HG03135 (cell line): ENCODE measurements around the gene RAD9A.

Source experiments
- ATAC-seq: cut with Tn5 transposase; IDR thresholded peaks from one replicate; pipeline ENCODE4 v1.9.1; 2021; ENCODE audit warnings: mild to moderate bottlenecking, moderate library complexity; ENCODE audit not compliant: unreplicated experiment

The RAD9A gene

DNA sequence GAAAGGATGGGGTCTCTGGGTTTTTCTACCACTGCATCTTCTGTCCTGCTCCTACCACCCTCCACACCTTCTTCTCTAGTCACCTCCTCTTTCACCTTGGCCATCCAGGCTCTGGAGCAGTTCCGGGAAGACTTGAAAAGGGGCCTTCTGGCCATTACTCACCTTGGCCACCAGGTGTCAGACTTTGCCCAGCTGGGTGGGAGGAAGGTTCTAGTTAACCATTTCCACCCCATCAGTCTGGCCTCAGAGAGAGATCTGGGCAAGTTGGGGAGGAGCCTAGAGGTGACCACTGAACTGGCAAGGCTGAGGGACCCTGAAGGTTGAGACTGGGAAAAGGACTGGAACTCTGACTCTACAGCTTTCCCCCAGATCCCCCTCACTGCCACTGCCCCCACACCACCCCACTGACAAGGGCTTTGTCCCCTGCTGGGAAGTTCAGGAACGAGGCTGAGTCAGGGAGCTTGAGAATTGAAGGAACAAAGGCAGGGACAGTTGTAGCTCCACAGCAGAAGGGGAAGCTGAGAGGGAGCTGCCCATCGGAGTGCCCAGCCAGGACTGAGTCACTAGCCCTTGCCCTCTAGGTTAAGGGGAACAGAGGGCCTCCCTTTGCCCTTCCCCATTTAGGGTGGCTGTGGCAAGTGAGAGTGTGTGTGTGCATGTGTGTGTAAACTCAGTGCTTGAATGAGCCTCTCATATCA lies 34.8 kb upstream of the RAD9A start:
- no peak for ATAC-seq

DNA sequence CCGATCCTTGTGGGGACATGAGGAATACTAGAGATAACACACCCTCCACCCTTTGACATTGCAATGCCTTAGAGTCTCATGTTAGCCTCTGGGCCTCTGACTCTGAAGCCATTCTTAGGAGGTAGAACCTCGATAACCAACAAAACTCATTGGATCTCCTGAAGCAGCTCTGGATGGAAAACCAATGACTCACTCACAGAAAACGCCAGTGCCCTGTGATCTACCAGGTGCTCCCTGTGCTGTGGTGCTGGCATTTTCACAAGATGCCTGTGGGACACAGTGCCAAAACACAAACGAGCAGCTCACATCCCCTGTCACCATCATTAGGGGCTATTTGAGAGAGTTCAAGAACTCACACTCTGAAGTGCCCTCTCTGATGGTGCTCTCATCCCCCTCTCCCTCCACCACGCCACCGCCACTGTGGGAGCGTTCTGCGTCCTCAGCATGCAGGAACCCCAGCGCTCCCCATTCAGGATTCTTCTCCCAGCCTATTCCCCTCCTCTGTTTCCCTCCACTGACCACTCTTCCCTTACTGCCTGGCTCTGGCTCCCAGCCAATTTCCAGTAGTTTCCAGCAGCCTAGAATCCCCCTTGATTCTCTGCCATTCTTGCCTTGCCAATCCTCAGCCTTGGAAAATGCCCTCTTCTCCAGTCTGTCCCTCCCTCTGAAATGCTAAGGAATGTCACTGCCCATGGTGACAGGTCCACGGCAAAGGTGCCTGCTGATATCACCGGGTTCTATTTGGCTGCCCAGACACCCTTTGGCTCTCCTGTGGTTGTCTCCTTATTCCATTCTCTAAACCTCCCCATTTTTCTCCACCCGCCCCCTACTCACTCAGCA lies 33.7 kb upstream of the RAD9A start:
- ATAC-seq, result no peak

DNA sequence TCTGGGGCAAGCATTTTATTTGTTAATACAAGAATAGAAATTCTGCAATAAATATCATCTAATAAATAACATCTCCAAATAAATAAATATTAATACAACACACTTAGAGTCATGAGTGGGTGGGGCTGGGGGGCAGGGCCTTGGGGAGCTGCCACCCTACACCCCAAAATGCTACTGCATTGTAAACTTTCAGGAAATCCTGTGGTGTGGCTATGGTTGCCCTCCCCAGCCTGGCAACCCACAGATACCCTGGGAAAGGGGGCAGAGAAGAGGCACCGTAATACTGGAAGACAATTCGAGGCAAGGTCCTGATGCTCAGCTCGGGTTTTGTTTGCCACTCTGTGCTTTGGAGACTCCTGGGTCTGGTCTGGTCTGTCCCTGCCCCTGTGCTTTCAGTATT lies 27.6 kb upstream of the RAD9A start:
- ATAC-seq, result no peak

DNA sequence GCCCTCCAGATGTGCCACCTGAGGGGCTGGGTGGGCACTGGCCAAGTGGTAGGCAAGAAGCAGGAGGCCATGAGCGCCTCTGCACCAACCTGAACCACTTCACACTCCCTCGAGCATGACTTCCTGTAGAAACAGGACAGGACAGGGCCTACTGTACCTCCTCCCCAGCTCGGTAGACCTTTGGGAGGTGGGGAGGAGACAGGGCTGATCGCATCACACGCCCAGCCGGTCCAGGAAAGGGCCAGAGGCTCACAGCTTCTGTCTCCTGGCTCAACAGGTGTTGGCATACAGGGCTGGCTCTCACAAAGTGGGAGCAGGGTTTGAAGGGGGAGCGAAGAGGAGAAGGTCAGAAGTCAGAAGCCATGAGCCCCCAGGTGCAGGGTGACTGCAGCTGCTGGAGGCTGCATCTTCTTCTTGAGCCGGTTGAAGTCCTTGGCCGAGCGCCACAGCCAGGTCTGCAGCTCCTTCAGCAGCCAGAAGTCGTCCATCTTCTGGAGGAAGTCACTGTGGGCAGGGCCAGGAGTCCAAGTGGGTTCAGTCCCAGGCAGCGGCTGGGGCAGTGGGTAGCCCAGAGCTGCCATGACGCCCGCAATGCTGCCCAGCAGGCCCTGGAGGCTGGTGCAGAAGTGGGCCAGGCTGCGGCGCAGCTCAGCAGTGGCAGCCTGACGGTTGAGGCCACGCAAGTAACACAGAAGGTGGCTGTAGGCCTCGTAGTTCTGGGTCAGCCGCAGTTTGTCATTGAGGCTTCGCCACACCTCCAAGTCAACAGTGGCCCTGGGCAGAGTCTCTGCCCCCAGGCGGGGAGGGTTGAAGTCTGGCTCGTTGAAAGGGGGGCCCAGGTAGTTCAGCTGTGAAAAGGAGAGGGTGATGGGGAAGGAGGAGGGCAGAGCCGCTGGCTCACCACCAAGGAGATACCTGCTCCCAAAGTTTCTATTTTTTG lies 26.7 kb upstream of the RAD9A start:
- no peak for ATAC-seq

DNA sequence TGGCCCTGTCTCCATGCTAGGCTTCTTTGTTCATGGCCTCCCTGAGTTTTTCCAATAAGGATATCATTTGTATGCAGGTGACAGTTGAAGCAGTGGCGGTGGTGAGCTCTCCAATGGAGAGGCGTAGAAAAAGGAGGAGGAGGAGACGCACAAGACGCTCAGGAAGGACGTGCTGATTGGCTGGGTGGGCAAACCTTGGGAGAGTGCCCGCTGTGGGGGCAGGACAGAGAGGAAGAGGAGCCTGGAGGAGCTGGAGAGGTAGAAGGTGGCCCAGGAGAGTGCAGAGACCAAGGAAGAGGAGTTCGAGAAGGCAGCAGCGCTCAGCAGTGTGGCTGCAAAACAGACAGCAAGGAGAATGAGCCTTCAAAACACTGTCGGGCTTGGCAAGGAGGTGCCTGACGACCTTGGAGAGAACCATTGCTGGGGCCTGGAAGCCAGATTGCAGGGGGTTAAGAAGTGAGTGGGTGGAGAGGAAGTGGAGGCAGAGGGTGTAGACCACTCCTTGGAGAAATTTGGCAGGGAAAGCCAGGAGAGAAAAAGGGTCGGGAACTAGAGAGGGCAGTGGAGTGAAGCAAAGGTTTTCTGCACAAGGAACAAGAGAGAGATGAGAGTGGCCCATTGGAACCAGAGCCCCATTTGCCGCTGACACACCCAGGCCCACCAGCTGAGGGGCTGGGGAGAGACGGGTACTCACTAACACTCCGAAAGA lies 25.9 kb upstream of the RAD9A start:
- ATAC-seq, result no peak

DNA sequence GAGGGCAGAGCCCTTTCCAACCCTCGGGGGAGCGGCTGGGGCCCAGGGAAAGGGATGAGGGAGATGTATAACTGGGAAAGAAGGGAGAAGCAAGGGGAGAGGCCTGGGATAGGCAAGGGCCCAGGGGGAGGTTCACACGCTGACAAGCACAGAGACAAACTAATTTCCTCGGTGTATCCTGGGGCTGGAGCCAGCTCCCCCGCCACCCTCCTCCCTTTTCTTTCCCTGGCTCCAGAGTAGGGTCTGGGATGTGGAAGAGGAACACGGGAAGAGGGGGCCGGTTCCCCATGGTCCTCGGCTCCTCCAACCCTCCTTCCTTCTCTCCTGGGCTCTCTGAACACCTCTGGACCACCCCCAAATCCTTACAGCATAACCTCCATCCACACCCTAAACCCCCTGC lies 25.2 kb upstream of the RAD9A start:
- no peak for ATAC-seq

DNA sequence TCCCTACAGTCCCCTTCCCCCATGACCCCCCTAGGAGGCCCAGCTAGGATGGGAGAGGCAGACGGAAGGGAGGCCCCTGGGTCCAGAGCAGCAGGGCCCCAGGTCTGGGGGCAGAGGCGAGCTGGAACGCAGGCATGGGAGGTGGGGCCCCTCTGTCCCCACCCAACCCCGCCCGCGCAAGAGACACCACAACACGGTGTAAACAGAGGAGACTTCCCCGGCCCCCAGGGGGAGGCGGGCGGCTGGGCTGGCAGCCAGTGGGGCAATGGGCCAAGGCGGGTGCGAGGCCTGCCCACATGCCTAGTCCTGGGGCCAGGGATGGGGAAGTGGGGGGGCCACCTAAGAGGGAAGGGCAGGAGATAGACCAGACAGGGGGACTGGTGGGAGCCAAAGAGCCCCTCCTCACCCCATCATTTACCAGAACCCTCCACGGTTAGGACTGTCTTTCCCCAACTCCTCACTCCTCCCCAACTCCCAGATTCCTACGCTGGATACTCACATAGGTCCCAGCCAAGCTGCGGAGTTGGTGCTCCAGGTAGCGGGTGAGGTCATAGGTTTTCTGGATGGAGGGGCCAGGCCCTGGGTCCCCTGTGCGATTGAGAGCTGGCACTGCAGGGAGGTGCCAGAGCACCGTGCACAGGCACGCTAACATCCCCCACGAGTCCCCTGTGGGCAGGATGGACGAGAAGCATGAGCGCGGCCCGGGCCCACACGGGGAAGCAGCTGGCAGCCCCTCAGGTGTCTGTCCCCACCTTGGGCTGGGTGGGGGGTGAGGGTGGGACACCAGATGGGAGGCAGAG lies 24.6 kb upstream of the RAD9A start:
- no peak for ATAC-seq

DNA sequence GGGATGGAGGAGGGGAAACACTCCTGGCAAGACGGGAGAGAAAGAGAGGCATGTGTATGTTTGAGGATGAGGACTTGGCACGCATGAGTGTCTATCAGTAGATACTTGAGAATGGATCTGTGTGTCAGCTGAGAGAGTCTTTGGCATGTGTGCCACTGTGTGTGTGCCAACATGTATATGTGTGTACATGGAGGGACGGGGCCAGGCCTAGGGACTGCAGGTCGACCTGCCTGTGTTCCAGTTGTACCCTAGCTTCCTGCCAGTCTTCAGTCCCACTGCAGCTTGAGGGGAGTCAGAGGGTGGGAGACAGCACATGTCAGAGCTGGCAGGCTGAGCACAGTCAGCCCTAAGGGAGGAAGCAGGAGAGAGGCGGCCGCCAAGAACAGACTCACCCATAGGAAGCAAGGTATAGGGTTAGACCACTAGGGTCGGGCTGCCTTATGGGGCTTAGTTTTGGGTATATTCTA lies 24.0 kb upstream of the RAD9A start:
- no peak for ATAC-seq

DNA sequence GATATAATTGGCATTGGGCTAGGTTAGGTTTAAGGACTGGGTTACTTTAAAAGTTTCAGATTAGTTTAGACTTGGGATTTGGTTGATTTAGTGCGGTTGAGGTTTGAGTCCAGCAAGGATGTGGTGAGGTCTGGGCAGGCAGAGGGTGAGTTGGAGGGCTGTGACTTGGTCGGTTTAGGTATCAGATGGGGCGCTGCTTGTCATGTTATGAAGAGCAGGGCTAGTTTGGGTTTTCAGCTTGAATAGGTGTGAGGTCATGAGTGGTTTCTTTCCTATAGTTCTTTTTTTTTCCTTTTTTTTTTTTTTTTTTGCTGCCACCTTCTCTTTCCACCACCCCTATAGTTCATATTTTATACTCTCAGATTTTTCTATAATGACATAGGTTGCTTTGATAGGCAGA lies 23.2 kb upstream of the RAD9A start:
- ATAC-seq, result no peak

DNA sequence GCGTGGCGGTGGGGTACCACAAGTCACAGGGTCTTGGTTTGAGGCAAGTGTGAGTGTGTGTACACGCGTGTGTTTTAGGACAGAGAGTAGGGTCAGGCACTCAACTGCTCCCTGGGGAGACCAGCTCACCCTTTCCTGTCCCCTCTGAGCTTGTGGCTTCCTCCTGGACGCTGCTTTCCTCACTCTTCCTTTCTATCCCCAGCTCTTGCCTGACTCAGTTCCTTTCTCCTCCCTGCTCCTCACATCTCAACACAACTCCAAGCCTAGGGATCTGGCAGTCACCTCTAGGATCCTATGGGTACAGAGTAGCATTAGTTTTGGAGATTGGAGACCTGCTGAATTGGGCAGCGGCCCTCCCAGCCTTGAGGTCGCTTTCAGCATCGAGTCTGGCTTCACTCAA lies 22.5 kb upstream of the RAD9A start:
- ATAC-seq, result no peak

DNA sequence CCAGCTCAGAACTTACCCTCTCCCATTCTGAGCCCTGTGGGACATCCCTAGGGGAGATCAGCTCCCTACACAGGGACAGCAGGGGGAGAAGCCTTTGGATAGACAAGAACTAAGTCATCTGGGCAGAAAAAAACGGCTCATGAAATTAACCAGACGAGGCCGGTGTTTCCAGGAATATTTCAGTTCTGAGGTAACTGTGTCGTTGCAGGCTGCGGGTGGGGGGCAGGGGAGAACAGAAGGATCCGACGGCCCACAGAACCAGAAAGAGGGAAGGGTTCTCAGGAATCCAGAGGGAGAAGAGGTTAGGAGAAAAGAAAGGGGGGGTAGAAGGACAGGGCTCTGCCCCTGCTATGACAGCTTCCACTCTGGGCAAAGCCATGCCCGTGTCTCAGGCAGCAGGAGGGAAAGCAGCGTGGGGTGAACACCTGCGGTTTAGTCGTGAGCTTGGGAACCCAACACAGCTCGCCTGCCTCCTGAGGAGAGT lies 21.9 kb upstream of the RAD9A start:
- ATAC-seq, result no peak

DNA sequence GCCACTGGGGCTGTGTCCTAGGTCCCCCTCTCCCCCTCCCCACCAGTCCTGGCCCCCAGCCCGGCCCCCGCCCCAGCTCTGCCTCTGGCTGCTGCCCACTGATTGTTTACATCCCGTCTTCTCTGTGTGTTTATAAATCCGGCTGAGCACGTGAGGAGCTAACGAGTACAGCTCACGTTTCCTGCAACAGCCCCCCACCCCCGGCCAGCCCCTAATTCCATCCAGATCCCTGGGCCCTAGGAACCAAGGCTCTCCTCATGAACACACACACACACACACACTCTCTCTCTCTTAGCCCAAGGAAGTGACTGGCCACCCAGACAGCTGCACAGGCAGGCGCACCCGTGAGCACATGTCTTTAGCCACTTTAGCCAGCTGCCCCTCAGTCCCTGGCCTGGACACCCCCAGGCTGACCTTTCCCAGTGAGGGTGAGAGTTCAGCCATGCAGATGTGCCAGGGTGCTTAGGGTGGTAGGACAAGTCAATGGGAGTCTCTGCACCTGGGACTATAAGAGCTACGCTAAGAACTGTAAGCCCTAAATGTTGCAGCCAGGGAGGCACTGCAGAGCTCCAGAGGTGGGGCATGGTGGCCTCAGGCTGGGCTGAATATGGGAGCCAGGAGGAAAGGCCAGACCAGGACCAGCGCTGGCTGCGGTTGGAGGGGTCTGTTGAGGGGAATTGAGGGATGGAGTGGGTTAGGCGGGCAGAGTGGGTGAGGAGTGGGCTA lies 21.3 kb upstream of the RAD9A start:
- no peak for ATAC-seq

DNA sequence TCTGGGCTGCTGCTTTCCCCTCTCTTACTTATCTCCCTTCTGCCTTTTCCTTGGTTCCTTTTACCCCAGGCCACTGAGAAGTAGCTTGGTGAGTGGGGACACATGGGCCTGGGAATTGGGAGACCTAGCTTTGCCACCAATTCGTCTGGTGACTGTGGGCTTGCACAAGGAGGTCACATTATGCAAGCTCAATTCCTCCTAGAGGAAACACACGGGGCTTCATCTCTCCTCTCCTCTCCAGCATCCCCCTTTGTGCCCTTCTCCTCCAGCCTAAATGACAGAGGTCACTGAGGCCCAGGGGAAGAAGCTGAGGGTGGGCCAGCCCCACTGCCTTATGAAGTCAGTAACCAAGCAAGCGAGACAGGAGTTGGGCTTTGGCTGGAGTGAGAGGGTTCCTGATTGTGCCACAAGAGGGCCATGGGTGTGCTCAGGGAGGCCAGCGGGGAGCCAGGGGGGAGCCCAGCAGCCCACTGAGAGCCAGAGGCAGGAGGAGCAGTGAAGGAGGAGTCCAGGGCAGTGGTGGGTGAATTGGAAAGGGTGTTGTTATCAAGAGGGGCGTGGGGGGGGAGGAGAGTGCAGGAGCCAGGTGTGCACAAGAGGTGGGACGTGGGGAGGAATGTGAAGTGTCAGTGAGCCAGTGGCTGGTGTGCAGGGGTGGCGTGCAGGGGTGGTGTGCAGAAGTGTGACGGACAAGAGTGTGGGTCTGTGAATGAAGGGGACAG lies 20.4 kb upstream of the RAD9A start:
- no peak for ATAC-seq

DNA sequence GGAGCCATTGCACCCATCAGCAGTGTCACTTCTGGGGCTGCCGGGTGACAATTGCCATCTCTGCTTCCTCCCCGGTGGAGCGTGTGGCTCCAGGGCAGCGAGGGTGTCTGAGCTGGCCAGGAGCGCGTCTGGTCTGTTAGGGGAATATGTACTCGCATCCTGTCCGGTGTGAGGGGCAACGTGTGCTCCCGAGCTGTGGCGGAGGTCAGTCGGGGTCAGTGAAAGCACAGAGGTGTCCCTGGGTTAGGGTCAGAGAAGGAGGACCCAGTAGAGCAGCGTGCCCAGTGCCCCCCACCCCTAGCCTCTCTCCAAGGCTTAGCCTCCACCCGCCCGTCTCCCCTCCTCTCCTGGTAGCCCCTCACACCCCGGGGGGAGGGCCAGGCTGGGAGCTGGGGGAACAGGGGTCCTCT lies 19.9 kb upstream of the RAD9A start:
- no peak for ATAC-seq

DNA sequence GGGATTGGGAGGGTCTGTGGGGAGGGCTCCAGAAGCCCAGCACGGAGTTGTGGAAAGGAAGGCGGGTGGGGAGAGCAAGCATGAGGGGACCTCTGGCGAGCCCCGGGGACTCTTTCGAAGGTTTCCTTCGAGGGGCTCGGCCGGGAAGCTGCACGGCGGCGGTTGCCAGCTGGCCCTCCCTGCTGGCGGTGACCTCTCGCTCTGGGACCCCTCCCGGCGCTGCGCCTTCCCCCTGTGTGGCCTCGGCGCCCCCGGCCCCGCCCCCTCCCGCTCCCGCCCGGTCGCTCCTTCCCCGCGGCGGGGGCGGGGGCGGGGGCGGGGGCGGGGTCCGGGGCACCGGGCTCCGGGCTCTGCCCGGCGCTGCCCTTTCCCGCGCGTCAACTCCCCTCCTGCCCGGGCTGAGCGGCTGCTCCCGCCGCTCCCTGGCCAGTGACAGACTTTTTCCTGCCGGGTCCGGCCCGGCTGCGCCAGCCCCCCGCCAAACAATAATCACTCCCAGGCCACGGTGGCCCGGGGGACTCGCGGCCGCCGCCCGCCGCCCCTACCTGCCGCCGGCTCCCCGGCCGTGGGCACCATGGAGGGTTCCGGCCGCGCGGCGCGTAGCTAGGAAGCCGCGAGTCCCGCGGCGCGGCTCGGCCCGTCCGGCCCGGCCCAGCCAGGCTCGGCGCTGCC lies 19.3 kb upstream of the RAD9A start:
- no peak for ATAC-seq

DNA sequence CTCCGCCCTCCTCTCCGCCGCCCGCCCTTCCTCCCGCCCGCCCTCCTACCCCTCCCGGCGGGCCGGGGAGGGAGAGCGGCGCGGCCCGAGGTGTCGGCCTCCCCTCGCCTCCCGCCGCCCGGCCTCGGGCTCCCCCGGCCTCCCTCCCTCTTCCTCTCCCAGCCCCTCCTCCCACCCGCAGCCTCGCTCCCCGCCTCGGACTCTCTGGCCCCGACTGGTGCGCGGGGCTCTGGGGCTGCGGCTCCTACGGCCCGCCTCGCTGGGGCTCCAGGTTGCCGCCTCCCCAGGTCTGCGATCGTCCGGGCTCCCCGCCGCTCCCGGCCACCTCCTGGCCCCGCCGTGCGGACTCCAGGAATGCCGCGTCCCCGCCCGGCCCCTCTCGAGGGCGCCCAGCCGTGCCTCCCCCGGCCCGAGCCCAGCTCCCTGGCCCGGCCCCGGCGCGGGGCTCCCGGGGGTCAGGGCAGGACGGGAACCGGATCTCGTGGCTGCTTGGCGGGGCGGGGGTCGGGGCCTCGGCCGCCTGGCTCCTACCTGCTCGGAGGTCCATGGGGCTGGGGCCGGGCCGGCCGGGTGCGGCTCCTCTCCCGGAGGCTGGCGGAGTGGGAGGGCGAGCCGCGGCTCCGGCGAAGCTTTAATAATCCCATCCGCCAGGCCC lies 18.7 kb upstream of the RAD9A start, which contains the start of gene CLCF1:
Gene CLCF1 (minus strand): TSS at position 606 of the 655 bp plus-strand sequence. CDS start 59 bp downstream, at position 547.
- no peak for ATAC-seq
